BJ (cell line): ENCODE results near the gene ATPAF2. TPM values are rescaled to one million over a fixed set of nuclear protein-coding genes. Genes with fewer than 3 reads are reported as not detected.

ENCODE experiments used
- CTCF ChIA-PET: fragments of 350-600 bp; formaldehyde crosslinking; extraction: SDS; loops from one replicate; lab custom pipeline; 2021; ENCODE audit warnings: antibody characterized with exemption, inconsistent platforms; lab: Yijun Ruan, JAX
- POLR2A ChIA-PET: fragments of 300-600 bp; sonication (Branson Sonifier 250); formaldehyde crosslinking; extraction: SDS; loops from one replicate; lab custom pipeline; 2021; ENCODE audit warnings: antibody characterized with exemption; lab: Charles Lee
- DNase-seq: peaks from one replicate; pipeline ENCODE4 v3.0.0-alpha.2; 2011; ENCODE audit warnings: low read depth
- H3K27me3 ChIP-seq: 2 replicates; pipeline ENCODE4 v1.6.0; 2011; ENCODE audit warnings: low read length; ENCODE audit not compliant: control insufficient read depth, insufficient read depth
- H3K36me3 ChIP-seq: 2 replicates; pipeline ENCODE4 v1.5.1; 2011; ENCODE audit warnings: low read length; ENCODE audit not compliant: control insufficient read depth, insufficient read depth
- H3K4me3 ChIP-seq: 2 replicates; pipeline ENCODE4 v1.5.1; 2011; ENCODE audit warnings: low read depth, mild to moderate bottlenecking, control low read depth, low read length
- polyA plus RNA-seq: library from polyadenylated mRNA; depleted of rRNA; stranded (reverse); fragments of >200 nt; gene quantifications from 2 replicates; pipeline ENCODE4 v1.2.3, GENCODE V29; 2011
- TF ChIP-seq, protein P1 (sequence below): IDR thresholded peaks from 2 replicates; pipeline ENCODE4 v1.5.1; 2011; ENCODE audit warnings: low read depth, mild to moderate bottlenecking, control low read depth, inconsistent platforms, low read length, moderate library complexity; ENCODE audit not compliant: insufficient read depth

The ATPAF2 gene
- polyA plus RNA-seq, 1 experiment = 17.4 TPM

DNA sequence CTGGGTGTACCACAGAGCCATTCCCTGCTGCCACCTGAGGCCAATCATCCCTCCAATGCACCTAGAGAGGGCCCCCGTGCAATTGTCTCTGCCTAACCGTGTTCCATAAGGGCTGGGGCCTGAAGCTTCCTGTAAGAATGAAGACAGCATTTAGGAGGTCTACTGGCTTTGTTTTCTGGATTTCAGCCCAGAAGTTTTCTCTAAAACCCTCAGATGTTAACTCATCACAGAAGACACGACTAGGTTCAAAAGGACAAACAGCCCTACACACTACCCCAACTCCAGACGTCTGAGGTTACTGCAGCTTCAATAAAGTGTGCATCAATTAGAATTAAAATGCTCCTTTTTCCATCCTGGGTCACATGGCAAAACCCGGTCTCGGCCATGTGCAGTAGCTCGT is 38.0 kb upstream of the ATPAF2 start:
- no peaks in the 10 kb centered on the region for H3K36me3 ChIP-seq
- H3K4me3 ChIP-seq = no peak overlapping the region
- CTCF ChIA-PET = no interaction called here
- DNase-seq = no peak
- POLR2A ChIA-PET = no interaction called here
- peaks cover 5% of the 10 kb centered on the region for H3K27me3 ChIP-seq
- TF ChIP-seq, protein P1, sequence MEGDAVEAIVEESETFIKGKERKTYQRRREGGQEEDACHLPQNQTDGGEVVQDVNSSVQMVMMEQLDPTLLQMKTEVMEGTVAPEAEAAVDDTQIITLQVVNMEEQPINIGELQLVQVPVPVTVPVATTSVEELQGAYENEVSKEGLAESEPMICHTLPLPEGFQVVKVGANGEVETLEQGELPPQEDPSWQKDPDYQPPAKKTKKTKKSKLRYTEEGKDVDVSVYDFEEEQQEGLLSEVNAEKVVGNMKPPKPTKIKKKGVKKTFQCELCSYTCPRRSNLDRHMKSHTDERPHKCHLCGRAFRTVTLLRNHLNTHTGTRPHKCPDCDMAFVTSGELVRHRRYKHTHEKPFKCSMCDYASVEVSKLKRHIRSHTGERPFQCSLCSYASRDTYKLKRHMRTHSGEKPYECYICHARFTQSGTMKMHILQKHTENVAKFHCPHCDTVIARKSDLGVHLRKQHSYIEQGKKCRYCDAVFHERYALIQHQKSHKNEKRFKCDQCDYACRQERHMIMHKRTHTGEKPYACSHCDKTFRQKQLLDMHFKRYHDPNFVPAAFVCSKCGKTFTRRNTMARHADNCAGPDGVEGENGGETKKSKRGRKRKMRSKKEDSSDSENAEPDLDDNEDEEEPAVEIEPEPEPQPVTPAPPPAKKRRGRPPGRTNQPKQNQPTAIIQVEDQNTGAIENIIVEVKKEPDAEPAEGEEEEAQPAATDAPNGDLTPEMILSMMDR = no peak

DNA sequence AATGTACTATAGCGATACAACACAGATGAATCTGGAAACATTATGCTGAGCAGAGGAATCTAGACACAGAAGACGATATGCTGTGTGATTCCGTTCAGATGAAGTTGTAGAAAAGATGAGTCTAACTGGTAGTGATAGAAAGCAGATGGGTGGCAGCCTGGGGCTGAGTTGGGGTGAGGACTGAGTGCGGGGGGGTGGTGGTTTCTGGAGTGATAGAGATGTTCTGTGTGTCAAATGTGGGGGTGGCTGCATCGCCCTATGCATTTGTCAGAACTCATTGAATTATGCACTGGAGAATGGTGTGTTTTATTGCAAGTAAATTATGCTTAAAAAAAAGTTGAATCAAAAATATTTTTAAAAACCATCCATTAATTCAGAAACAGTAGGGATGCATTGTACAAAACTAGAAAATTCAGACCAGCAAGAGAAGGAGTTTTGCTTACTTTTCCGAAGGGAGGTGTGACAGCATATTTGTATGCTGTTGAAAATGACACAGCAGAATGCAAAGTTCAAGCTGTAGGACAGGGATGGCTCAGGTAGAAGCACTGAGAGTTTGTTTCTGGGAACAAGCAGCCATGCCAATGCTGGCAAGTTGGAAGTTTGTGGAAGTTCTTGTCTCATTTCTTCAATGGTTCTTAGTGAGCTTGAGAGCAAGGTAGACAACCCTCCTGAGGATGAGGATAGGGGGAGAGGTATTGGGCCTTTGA is 35.8 kb upstream of the ATPAF2 start:
- no peak for DNase-seq
- ChIA-PET POLR2A (no interaction called here), CTCF (no interaction called here)
- H3K27me3 ChIP-seq = peaks cover 5% of the 10 kb centered on the region
- TF ChIP-seq, protein P1 = no peak
- H3K36me3 ChIP-seq = no peaks in the 10 kb centered on the region
- no peak overlapping the region for H3K4me3 ChIP-seq

DNA sequence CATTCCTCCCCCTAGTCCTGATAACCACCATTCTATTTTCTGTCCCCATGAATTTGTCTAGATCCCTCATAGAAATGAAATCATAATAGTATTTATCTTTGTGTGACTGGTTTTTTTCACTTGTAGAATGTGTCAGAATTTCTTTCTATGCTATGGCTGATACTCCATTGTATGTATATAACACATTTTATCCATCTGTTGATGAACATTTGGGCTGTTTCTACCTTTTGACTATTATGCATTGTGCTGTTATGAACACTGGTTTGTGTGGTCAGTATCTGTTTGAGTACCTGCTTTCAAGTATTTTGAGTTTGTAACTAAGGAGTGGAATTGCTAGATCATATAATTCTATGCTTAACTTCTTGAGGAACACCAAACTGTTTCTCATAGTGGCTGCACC is 32.8 kb upstream of the ATPAF2 start:
- H3K36me3 ChIP-seq = peaks cover under 1% of the 10 kb centered on the region; the same call in 1 of the 2 replicates
- POLR2A ChIA-PET = no interaction called here
- no peak for DNase-seq
- no peak overlapping the region for H3K4me3 ChIP-seq
- TF ChIP-seq, protein P1 = no peak
- CTCF ChIA-PET = no interaction called here
- peaks cover 3% of the 10 kb centered on the region for H3K27me3 ChIP-seq

DNA sequence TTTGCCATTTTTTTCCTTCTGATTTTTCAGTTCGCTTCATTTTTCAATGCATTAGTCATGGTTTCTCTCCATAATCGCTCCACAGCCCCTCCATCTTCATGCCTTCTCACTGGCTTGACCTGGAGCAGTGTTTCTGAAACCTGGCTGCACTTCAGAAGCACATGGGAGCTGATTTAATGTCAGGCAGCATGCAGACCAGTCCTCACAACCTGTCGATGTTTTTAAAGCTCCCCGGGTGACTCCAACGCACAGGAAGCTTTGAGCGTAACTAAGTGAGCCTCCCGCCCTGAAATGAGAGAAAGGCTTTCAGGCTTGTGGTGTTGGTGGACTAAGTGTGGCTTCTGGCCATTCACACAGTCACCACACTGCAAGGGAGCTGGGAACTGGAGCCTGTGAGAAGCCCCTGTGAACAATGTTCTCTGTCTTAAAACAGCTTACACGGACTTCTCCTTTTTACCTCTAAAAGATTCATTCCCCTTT is 31.9 kb upstream of the ATPAF2 start:
- CTCF ChIA-PET = interaction anchor here (1.2 kb wide), 1 partner anchor 11 kb away, joined by 3 read pairs; no protein-coding TSS in a partner anchor
- no peak for DNase-seq
- TF ChIP-seq, protein P1 = no peak
- H3K36me3 ChIP-seq = peaks cover 4% of the 10 kb centered on the region
- H3K4me3 ChIP-seq = no peak overlapping the region
- POLR2A ChIA-PET = no interaction called here
- peaks cover 1% of the 10 kb centered on the region for H3K27me3 ChIP-seq

DNA sequence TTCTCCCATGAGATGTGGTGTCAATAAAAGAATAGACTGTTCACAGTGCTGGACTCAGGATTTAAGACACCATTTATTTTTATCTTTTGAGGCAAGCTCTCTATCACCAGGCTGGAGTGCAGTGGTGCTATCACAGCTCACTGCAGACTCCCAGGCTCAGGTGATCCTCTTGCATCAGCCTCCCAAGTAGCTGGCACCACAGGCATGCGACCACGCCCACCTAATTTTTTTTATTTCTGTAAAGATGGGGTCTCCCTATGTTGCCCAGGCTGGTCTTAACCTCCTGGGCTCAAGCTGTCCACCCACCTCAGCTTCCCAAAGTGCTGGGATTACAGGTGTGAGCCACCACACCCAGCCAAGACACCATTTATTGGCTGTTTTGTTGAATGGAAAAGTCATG is 30.1 kb upstream of the ATPAF2 start:
- TF ChIP-seq, protein P1 = no peak
- peaks cover 9% of the 10 kb centered on the region for H3K36me3 ChIP-seq
- H3K27me3 ChIP-seq = no peaks in the 10 kb centered on the region; the same call in 1 of the 2 replicates
- no peak for DNase-seq
- POLR2A ChIA-PET = no interaction called here
- CTCF ChIA-PET = no interaction called here
- H3K4me3 ChIP-seq = no peak overlapping the region
